GM19328 (cell line): ENCODE data around the gene KCNMA1.

ENCODE experiments used
- ATAC-seq: cut with Tn5 transposase; IDR thresholded peaks from one replicate; pipeline ENCODE4 v1.9.1; 2021; ENCODE audit warnings: mild to moderate bottlenecking, moderate library complexity; ENCODE audit not compliant: unreplicated experiment

KCNMA1 gene

GRCh38 chr10:77494756-77495541, 142.7 kb downstream of the KCNMA1 start:
- no peak for ATAC-seq

GRCh38 chr10:77494327-77494726, 143.3 kb downstream of the KCNMA1 start:
- no peak for ATAC-seq

- ATAC-seq, result no peak
Measured at GRCh38 chr10:77493851-77494261, 143.8 kb downstream of the KCNMA1 start.

GRCh38 chr10:77493239-77493806, 144.3 kb downstream of the KCNMA1 start:
- no peak for ATAC-seq

- no peak for ATAC-seq
Measured at GRCh38 chr10:77492368-77492994, 145.1 kb downstream of the KCNMA1 start.

- ATAC-seq, result no peak
Measured at GRCh38 chr10:77490534-77491314, 146.9 kb downstream of the KCNMA1 start.

GRCh38 chr10:77486517-77486916, 151.1 kb downstream of the KCNMA1 start:
- ATAC-seq, result no peak

GRCh38 chr10:77485847-77486246, 151.8 kb downstream of the KCNMA1 start:
- no peak for ATAC-seq

- ATAC-seq, result no peak
Measured at GRCh38 chr10:77482072-77482471, 155.5 kb downstream of the KCNMA1 start.

- ATAC-seq, result no peak
Measured at GRCh38 chr10:77479586-77479985, 158.0 kb downstream of the KCNMA1 start.

GRCh38 chr10:77478962-77479359, 158.6 kb downstream of the KCNMA1 start:
- ATAC-seq, result no peak

- ATAC-seq, result no peak
Measured at GRCh38 chr10:77478247-77478961, 159.2 kb downstream of the KCNMA1 start.

- no peak for ATAC-seq
Measured at GRCh38 chr10:77475522-77475921, 162.1 kb downstream of the KCNMA1 start.

- ATAC-seq, result no peak
Measured at GRCh38 chr10:77474939-77475338, 162.7 kb downstream of the KCNMA1 start.

GRCh38 chr10:77474386-77474785, 163.2 kb downstream of the KCNMA1 start:
- ATAC-seq, result no peak

GRCh38 chr10:77472146-77472545, 165.5 kb downstream of the KCNMA1 start:
- ATAC-seq, result no peak

- ATAC-seq, result no peak
Measured at GRCh38 chr10:77471069-77471536, 166.5 kb downstream of the KCNMA1 start.

- no peak for ATAC-seq
Measured at GRCh38 chr10:77467422-77467963, 170.1 kb downstream of the KCNMA1 start.

- ATAC-seq, result no peak
Measured at GRCh38 chr10:77463967-77464745, 173.5 kb downstream of the KCNMA1 start.

- no peak for ATAC-seq
Measured at GRCh38 chr10:77463499-77463898, 174.1 kb downstream of the KCNMA1 start.
